ENCODE data around the gene KIAA1671.

DNA sequence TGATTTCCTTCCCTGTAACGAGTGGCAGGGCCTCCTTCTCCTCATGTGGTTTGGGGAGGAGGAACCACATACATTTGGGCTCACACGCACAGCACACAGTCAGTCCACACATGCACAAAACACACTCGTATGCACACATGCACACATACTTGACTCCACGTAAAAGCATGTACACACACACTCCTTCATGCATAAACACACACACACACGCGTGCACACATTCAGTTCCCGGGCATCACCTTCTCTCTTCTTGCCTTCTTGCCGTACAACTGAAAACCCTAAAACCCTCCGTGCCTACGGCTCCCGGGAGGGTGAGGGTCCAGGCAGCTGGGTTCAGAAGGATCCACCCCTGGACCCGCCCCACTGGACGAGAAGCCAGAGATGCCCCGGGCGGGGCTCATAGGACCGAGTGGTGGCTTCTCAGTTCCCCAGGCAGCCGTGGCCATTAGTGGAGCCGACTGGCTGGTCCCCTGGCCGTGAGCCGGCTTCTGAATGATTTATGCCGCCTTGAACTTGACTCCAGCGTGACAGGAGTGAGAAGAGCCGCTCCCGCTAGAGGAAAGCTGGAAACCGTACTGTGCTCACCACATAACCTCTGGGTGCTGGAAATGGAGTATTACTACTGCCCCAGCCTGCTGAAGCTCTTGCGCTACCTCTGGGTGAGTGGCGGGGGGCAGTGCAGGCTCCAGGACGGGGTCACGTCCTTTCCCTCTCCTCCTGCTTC is 117.4 kb downstream of the KIAA1671 start:
- no peak for TF ChIP-seq POLR2A (IDR thresholded peaks at IDR 0.05; ENCODE audit: low read depth, low read length)
- TF ChIP-seq POLR2AphosphoS5 (IDR thresholded peaks at IDR 0.05; ENCODE audit: low read depth, low read length): no peak
- no peak for TF ChIP-seq TAF1 (IDR thresholded peaks at IDR 0.05; ENCODE audit: low read depth, low read length)

All from GM12891 (cell line).